Astrocyte of the spinal cord (primary cell): ENCODE measurements around the gene TMEM178A.
"Not testable (repeated sequence)": the region's sequence is repeated elsewhere in the genome, so short reads cannot be mapped to it uniquely, and the experiment has no call there.

ENCODE experiments used
- DNase-seq: peaks from one replicate; pipeline ENCODE4 v3.0.0; 2011; ENCODE audit warnings: low read depth, low spot score
- H3K4me3 ChIP-seq: 2 replicates; pipeline ENCODE4 v1.5.1; 2011; ENCODE audit warnings: low read depth, mild to moderate bottlenecking, low read length, moderate library complexity
- in situ Hi-C: cut with HindIII; loops from 2 replicates; pipeline ENCODE4 v1.10.0; 2017; ENCODE audit warnings: low sequenced_read_pairs
- TF ChIP-seq, protein P1 (sequence below): IDR thresholded peaks from 2 replicates; pipeline ENCODE4 v1.5.1; 2012; ENCODE audit warnings: low read depth, mild to moderate bottlenecking, low read length, inconsistent platforms

The TMEM178A gene

DNA sequence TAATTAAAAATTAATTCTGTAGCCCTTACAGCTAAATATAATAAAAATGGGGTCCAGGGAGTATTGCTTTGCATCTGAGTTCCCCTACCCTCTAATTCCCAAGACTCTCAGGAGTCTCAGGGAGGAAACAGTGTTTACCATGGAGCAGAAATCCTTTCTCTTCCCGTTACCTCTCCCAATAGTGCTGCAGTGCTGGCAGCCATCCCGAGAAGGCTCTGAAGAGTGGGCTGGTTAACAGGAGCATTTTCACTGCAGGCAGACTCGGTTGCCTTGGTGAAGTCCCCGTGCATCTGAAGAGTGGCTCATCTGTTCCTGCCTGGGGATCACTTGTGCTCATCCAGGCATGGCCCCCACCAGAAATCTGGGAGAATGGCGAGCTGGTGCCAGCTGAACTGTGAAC is 41.8 kb upstream of the TMEM178A start:
- DNase-seq = no peak
- TF ChIP-seq, protein P1, sequence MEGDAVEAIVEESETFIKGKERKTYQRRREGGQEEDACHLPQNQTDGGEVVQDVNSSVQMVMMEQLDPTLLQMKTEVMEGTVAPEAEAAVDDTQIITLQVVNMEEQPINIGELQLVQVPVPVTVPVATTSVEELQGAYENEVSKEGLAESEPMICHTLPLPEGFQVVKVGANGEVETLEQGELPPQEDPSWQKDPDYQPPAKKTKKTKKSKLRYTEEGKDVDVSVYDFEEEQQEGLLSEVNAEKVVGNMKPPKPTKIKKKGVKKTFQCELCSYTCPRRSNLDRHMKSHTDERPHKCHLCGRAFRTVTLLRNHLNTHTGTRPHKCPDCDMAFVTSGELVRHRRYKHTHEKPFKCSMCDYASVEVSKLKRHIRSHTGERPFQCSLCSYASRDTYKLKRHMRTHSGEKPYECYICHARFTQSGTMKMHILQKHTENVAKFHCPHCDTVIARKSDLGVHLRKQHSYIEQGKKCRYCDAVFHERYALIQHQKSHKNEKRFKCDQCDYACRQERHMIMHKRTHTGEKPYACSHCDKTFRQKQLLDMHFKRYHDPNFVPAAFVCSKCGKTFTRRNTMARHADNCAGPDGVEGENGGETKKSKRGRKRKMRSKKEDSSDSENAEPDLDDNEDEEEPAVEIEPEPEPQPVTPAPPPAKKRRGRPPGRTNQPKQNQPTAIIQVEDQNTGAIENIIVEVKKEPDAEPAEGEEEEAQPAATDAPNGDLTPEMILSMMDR = no peak
- no peak overlapping the region for H3K4me3 ChIP-seq
- in situ Hi-C loops = no loop called here

DNA sequence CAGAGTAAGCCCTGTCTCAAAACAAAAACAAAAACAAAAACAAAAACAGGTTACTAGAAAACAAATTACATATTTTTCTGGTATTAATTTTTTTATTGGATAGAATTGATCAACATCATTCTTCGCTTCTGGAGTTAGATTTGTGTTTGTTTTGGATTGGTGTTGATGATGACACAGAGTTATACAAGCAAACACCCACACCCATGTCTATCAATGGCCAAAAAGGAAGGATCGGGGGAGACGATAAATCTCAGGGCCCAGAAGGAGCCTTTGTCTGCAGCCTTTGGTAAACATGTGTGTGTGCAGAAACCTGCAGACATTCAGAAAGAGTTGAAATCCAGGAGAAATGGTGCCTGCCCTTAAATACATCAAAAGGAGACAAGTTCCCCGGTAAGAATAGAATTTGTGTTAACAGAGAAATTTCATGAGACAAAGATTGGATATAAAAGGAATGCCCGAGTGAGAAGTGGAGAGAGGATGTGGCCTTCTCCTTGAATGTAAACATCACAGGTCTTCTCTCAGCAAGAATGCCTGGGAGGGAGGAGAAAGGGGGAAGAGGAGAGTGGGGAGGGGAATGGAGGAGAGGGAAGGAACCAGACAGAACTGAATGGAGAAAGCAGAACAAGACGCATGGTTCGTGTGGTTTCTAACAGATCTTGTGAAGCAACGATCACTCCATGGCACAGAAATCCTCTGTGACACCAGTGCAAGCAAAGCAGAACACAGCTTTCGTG is 40.4 kb upstream of the TMEM178A start:
- TF ChIP-seq, protein P1 = no peak
- in situ Hi-C loops = no loop called here
- DNase-seq = no peak
- H3K4me3 ChIP-seq = no peak overlapping the region

DNA sequence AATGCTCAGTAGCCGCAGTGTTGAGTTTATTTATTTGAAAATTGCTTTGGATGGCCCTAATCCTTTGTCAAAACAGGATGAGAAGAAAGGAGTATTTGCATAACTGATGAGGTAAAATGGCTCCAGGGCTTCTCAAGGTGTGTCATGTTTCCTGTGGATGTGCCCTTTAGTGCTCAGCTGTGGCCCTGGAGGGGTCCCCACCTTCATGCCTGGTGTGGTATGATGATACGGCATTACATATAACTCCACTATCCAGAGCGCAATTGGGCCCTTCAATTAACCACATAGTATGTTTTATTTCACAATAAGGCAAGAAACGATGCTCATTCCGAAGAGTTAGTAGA is 39.8 kb upstream of the TMEM178A start:
- in situ Hi-C loops = no loop called here
- TF ChIP-seq, protein P1 = no peak

DNA sequence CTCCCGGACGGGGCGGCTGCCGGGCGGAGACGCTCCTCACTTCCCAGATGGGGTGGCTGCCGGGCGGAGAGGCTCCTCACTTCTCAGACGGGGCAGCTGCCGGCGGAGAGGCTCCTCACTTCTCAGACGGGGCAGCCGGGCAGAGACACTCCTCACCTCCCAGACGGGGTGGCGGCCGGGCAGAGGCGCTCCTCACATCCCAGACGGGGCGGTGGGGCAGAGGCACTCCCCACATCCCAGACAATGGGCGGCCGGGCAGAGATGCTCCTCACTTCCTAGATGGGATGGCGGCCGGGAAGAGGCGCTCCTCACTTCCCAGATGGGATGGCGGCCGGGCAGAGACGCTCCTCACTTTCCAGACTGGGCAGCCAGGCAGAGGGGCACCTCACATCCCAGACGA is 37.4 kb upstream of the TMEM178A start:
- in situ Hi-C loops, H3K4me3 ChIP-seq, DNase-seq: not testable (repeated sequence)

More for the DNA sequence above, 39.8 kb upstream of the TMEM178A start:
- H3K4me3 ChIP-seq = no peak overlapping the region
- no peak for DNase-seq

DNA sequence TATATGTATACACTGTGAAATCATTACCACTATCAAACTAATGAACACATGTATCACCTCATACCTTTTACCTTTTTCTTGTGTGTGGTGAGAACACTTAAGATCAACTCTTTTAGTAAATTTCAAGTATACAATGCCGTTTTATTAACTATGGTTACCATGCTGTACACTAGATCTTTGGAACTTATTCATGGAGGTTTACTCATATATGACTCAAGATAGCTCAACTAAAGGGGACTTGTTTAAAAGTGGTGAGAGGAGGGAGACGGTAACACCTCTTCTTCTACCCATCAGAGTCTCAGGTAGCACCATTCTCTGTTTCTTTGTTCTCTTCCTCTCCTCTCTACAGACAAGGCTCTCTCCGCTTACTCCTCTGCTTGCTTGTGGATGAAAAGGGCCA is 36.1 kb upstream of the TMEM178A start:
- in situ Hi-C loops = no loop called here
- TF ChIP-seq, protein P1 = no peak
- DNase-seq = no peak
- H3K4me3 ChIP-seq = no peak overlapping the region

DNA sequence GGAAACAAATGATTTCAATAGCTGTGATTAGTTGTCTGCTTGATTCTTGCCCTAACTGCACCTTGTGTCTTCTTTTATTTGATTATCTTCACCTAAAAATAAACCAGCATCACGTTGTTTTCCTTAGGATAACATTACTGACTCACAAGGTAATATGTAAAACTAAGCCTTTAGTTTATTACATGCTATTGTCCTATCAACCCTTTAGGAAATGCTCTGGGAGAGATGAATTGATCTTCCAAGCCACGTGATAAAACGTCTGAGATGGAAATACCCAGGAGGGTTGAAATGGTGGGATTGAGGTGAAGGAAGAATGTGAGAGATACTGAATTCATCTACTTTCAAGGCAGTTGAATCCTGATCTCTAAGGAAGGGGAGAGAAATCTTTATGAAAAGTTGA is 34.5 kb upstream of the TMEM178A start:
- H3K4me3 ChIP-seq = no peak overlapping the region
- in situ Hi-C loops = no loop called here
- DNase-seq = no peak
- TF ChIP-seq, protein P1 = no peak

DNA sequence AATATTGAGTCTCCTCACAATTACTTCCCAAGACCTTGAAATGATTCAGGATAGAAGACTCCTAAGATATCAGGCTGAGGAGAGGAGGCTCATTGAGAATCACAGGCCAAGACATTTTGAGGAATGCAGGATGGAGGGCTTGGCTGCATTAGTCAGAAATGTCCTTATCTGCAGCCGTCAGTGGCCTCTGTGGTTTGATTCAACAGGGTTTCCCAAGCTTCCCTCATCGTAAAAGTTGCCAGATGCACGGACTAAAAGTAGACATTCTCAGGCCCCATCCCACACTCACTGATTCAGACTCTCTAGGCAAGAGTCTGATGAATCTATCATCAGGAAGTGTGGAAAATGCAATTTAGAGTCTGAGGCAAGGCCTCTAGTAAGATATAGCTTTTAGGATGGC is 34.0 kb upstream of the TMEM178A start:
- H3K4me3 ChIP-seq = no peak overlapping the region
- TF ChIP-seq, protein P1 = no peak
- in situ Hi-C loops = no loop called here
- DNase-seq = peak; percentile 90
